GM20431 (cell line): ENCODE results near the gene SLC25A48.

Source experiments
- in situ Hi-C: fragments of 300-500 bp; cut with MseI, MboI; formaldehyde crosslinking; loops from one replicate; pipeline ENCODE4 v1.15.0; 2020; ENCODE audit warnings: low sequenced_read_pairs; ENCODE audit not compliant: unreplicated experiment

Gene SLC25A48

DNA sequence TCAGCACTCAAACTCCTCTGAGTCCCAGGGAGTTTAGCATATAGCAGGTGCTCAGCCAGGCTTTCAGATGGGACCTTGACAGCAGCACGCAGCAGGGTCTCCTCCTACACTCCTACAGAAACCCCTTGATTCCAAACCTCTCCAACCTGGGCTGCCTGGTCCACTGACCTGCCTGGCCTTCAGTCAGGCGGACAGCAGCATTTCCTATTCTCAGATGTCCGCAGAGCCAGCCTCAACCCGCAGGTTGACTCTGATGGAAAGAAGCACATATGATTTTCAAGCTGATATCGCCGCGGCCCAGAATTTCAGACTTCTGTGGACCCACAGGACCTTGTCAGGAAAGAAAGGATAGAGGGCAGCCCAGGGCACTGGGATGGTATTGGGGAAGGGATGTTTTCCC, 5.3 kb upstream of the SLC25A48 start:
- in situ Hi-C loops, result loop anchor here (25.0 kb wide), 1 partner anchor 267 kb away; no protein-coding TSS in a partner anchor

DNA sequence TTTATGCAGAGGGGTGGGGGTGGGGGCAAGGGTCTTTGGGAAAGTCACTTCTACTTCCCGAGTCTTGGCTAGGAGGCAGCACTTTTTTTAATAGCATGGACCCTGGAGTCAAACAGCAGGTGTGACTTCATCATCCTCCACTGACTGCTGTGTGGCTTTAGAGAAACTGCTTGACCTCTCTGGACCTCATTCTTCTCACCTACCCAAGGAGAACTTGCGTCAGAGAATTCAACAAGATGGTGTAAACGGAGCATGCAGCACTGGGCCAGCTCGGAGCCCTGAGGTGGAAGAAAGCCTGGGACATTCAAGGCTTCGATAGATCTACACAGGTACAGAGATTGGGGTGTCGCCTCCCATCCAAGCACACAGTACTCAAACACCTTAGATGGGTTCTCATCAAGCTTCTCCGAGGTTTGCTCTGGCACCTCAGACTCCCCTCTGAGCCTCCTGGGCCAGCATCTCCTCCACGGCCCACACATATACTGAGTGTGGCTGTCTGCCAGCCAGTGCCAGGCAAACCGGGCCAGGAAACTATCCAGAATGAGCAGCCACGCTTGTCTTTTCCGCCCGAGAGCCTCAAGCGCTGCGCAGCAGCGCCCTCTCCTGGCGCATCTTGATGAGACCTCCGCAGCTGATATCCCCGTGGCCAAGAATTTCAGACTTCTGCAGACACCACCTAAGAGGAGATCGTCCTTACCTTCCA, 4.6 kb upstream of the SLC25A48 start:
- in situ Hi-C loops, result loop anchor here (25.0 kb wide), 1 partner anchor 268 kb away; no protein-coding TSS in a partner anchor

DNA sequence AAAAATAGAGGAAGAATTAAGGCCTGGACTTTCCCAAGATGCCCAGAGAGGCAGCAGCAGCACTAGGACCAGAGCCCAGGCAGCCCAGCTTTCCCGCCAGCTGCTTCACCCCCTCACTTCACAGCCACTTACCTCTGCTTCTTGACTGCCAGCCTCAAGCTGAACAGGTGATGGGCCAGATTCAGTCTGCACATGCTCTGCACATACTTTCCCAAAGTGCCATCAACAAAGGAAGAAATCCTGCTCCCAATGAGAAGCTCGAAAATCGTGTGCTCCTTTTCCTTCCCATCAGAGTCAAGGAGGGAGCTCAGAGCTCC, 4.1 kb upstream of the SLC25A48 start:
- in situ Hi-C loops, result loop anchor here (25.0 kb wide), 1 partner anchor 268 kb away; no protein-coding TSS in a partner anchor

DNA sequence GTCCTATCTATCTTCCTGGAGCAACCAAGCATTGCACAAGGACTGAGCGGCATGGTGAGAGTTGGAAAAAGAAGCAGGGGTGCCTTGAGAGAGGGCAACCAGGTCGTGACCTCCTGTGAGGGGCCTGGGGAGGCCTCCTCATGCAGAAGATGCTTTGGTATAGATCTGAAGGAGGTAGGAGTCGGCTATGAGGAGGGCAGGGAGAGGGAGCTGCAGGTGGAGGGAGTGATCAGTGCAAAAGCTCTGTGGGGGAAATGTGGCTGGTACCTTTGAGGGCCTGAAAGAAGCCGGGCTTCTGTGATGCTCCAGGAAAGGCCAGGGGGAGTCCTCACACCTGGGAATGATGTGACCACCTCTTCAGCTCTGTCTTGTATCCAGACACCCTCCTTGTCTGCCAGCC, 3.6 kb upstream of the SLC25A48 start:
- in situ Hi-C loops, result loop anchor here (25.0 kb wide), 1 partner anchor 269 kb away; no protein-coding TSS in a partner anchor

DNA sequence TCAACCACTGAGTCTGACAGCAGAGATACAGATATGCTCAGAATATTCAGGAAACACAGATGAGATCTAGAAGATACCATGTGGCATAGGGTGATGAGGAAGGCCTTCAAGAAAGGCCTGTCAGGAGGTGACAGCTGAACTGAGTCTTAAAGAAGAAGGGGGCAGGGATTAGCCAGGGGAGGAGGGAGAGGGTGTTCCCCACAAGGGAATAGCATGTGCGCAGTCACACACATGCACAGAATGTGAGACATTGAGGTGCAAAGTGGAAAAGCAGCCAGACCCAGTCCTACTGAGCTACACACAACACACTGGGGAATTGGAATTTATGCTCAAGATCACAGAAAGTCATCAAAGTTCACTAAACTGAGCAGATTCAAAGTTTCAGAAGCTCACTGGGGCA, 3.0 kb upstream of the SLC25A48 start:
- in situ Hi-C loops, result loop anchor here (25.0 kb wide), 1 partner anchor 269 kb away; no protein-coding TSS in a partner anchor

DNA sequence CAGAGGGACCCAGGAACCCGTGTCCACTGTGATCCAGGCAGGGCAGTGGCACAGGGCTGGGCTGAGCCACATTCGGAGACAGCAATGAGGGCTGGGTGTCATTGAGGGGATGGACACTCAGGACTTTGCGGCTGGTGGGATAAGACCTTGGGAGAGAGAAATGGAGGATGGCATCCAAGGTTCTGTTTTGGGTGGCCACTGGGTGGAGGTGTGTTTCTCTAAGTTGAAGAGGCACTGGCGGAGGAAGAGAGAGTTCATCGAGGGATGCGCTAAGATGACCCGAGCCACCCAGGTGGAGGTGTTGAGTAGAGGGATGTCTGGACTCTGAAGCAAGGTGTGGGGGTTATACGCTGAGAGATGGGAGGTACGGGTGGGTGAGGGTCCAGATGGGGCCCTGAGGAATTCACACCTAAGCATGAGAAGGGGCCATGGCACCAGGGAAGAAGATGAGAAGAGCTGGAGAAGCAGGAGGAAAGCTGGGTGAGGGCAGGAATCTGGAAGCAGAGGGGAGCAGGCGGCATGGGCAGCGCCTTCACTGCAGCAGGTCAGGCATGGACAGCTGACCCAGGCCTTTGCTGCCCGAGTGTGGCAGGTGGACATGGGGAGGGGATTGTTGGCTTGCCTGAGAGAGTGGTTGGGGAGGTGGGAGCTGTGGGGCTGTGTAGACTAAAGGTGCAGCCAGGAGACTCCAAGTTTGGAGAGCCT, 2.5 kb upstream of the SLC25A48 start:
- in situ Hi-C loops, result loop anchor here (25.0 kb wide), 1 partner anchor 270 kb away; no protein-coding TSS in a partner anchor

DNA sequence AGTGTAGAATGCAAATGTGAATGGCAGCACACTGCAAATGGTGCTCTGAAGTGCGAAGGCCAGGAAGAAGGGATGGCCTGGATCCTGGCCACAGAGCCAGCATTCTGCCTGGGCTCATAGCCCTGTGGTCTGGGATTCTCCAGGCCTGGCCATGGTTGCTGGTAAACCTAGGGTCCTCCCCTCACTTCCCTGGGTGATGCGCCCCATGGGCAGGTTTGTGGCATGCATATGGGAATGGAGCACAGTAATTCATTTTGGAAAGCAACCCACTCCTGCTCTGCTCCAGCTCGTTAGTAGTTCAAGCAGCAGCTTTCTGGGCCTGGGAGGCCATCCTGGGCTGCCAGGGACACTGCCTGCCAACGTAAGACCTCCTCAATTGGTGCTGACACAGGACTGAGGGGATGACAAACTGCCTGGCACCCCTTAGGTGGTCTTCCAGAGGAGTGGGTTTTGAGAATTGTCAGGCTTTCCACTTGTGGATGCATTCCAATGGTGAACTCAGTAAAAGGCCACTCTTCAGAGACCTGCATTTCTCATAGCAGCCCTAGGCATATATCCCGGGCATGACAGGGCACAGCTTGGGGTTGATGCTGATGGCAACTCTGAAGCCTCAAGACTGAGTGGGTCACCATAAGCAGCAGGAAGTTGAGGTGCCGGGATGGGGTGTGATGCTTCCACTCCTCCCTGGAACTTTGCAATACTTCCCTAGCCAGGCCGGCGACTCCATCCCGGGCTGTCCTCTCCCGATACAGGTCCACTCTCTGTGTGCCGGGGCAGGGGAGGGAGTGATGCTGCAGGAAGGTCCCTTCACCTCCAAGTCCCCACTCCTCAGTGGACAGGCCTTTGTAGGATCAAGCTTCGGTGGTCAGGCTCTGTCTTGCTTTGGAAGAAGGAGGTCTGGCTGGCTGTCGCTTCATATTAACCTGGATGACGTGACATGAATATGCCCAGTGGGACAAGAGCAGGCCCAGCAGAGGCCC, 1.2 kb upstream of the SLC25A48 start:
- in situ Hi-C loops, result loop anchor here (25.0 kb wide), 1 partner anchor 271 kb away; no protein-coding TSS in a partner anchor

DNA sequence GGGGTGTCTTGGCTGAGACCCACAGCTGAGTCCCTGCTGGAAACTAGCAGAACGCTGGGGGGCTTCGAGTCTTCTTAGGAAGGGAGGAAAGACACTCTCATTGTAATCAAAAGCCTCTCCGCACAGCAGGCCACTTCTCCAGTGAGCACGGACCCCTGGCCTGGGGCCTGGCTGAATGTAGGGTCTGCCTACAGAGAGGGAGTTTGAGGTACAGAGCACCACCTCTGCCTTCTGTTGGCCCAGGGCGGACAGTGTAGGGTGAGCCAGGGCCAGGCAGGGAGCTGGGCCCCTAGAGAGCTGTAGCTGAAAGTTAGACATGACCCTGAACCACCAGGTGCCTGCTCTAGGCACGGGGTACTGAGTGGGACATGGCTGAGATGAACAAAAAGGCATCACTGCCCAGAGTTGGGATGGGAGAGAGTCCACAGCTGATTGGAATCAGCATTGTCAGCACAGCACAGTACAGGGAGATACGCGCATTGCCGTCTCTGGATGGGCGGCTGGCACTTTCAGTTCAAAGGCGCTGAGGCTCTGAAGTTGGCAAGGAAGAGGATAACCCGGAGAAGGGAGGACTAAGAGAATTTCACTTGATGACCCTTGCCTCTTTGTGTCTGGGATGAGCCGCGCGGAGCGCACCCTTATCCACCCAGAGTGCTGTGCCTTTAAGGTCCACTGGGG, 363 bp upstream of the SLC25A48 start:
- in situ Hi-C loops, result loop anchor here (25.0 kb wide), 1 partner anchor 272 kb away; no protein-coding TSS in a partner anchor

DNA sequence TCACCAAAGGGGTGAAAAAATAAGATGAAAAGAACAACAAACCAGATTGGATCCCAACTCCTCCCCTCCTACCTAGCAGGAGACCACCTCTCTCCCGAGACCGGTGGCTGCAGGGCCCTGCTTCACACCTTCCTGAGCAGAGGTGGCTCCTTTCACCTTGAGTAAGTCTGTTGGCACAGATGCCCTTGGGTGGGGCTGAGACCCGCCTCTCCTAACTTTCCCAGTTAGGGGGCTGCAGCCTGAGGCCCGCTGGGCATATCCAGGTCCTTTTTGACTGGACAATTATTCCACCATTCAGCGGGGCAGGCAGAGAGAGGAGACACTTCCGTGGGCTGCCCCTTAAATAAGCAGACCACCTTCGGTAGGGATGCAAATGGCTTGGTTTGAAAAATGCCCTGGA, 1.3 kb downstream of the SLC25A48 start:
- in situ Hi-C loops, result loop anchor here (25.0 kb wide), 1 partner anchor 273 kb away; no protein-coding TSS in a partner anchor

DNA sequence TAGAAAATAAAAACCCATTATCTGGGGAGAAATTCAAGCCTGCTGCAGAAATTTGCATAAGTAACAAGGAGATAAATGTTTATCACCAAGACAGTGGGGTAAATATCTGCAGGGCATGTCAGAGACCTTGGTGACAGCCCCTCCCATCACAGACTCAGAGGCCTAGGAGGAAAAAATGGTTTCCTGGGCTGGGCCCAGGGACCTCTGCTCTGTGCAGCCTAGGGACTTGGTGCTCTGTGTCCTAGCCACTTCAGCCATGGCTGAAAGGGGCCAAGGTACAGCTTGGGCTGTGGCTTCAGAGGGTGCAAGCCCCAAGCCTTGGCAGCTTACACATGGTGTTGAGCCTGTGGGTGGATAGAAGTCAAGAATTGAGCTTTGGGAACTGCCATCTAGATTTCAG, 3.9 kb downstream of the SLC25A48 start:
- in situ Hi-C loops, result loop anchor here (25.0 kb wide), 1 partner anchor 276 kb away; no protein-coding TSS in a partner anchor

DNA sequence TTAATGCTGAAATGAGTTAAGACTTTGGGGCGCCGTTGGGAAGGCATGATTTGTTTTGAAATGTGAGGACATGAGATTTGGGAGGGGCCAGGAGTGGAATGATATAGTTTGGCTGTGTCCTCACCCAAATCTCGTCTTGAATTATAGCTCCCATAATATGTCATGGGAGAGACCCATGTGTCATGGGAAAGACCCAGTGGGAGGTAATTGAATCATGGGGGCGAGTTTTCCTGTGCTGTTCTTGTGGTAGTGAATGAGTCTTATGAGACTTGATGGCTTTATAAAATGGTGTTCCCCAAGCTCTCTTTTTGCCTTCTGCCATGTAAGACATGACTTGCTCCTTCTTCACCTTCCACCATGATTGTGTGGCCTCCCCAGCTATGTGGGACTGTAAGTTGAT, 5.1 kb downstream of the SLC25A48 start:
- in situ Hi-C loops, result loop anchor here (25.0 kb wide), 1 partner anchor 277 kb away; no protein-coding TSS in a partner anchor

DNA sequence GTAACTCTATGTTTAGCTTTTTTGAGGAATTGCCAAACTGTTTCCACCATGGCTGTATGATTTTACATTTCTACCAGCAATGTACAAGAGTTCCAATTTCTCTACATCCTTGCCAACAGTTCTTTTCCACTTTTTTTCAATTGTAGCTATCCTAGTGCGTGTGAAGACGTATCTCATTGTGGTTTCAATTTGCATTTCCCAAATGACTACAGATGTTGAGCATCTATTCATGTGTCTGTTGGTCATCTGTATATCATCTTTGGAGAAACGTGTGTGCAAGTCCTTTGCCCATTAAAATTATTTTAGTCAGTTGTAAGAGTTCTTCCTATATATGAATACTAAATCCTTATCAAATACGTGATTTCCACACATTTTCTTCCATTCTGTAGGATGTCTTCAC, 6.5 kb downstream of the SLC25A48 start:
- in situ Hi-C loops, result loop anchor here (25.0 kb wide), 1 partner anchor 279 kb away; no protein-coding TSS in a partner anchor

DNA sequence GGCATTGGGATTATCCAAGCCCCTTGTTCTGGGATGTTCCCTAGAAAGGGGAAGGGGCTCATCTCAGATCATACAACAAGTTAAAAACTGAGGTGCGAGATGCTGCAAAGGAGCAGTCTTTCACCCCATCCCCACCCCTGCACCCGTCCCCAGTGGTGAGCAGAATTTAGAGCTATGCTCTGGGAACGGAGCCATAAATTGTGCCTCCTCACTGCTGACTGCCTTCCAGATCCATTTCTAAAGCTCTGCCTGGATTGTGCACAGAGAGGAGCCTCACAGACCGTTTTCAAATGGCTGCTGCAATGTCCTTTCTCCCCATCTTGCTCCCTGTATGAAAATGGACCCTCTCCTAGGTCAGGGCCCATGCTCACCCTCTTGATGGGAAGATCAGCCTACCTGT, 8.3 kb downstream of the SLC25A48 start:
- in situ Hi-C loops, result loop anchor here (25.0 kb wide), 1 partner anchor 280 kb away; no protein-coding TSS in a partner anchor

DNA sequence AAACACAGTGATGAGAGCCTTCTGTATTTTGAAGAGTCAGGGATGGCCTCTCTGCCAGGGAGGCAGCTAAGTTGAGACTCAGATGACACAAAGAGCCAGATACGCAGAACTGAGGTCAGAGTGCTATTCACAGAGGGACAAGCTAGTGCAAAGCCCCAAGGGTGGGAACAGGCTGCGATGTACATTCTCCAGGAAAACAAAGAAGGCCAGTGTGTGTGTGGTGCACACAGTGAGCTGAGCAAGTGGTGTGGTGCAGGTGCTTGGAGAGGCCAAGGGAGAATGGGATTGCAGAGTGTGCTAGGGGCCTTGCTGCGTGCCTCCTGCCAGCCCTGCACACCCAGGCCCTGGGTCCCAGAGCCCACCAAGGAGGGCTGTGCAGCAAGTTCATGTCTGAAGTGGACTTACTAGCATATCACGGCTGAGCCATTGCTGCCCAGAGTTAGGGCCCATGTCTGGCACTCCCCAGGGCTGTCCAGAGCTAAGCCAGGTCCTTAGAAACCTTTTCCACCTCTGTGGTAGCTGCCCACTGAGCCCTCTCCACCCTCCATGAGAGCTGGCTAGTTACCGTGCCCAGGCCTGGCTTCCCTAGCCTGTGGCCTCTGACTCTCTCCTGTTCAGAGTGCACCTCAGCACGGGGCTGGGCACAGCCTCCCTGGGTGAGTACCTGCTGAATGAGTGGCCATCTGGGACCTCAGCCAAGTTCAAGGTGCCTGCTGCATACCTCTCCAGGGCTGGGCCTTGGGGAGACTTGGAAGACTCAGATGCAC, 9.3 kb downstream of the SLC25A48 start:
- in situ Hi-C loops, result loop anchor here (25.0 kb wide), 1 partner anchor 281 kb away; no protein-coding TSS in a partner anchor

DNA sequence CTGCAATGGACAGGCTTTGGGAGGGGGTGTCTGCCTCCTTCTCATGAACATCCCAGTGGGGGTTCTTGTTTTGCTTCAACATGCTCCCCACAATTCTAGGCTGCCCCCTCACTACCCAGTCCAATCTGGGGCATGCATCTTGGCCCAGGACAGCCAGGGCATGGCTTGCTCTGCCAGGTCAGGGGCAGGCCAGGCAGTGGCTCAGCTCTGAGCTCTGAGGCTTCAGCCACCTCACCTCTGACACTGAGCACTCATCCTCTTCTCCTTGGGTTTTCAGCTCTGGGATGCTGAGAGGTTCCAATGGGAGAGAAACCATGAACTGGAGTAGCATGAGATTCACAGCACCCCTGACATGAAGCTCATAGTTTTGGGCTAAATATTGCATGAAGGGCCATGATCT, 11.8 kb downstream of the SLC25A48 start:
- in situ Hi-C loops, result loop anchor here (25.0 kb wide), 1 partner anchor 284 kb away; no protein-coding TSS in a partner anchor

DNA sequence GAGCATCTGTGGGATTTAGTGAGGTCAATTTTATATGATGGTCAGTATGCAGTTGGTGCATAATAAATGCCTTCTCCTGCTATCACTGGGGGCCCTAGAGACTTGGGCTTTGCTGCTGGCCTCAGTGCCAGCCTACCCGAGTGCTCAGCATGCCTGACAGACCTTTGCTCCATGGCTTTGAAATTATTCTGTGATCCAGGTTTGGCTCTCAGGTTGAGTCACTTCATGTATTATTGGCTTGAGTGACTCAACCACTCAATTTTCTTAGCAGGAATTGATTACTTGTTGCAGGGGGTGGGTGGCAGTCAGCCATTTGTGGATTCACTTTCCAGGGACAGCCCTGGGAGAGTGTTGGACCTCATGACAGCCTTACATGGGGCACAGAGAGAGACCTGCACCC, 13.5 kb downstream of the SLC25A48 start:
- in situ Hi-C loops, result loop anchor here (25.0 kb wide), 1 partner anchor 286 kb away; no protein-coding TSS in a partner anchor

DNA sequence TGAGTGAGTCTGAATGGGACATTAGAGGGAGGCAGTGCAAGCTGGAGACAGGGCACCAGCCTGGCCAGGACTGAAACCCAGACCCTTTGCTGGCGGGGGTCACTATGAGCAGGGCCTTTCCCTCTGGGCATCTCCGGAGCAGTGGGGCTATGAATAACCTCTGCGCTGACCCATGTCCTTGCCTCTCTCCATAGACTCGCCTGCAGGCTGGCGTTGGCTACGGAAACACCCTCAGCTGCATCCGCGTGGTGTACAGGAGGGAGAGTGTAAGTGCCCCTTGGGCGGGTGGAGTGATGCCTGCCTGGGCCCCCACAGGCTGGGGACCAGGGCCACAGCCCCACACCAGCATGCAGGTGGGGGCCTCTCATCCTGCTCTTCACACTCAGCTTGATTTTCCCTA, 15.8 kb downstream of the SLC25A48 start:
- in situ Hi-C loops, result no loop called here

DNA sequence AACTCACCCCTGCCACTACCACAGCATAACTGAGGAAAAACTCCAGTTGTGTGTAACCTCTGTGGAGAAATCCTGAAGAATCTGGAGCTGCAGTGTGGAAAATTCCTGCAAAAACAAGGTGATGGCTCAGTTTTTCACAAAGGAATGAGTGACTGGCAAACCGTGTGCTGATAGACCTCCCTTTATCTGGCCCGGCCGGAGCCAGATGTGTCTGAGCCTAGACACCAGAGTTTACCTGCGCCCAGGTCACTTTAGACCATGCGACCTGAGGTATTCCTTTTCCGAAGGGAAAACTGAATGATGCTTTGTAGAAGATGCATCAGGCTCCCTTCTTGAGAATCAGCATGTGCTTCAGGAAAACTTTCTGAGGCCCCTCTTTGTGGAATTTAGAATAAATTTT, 16.2 kb downstream of the SLC25A48 start:
- in situ Hi-C loops, result no loop called here
